ENCODE measurements around the gene TRIM41.
"Not testable (repeated sequence)": the region's sequence is repeated elsewhere in the genome, so short reads cannot be mapped to it uniquely, and the experiment has no call there.

The TRIM41 gene

GRCh38 chr5:181223058-181223728 is at the start of gene TRIM41:
TSS of gene TRIM41 (plus strand) at chr5:181223281. CDS start at chr5:181224000, 719 bp downstream.
- no peak for DNase-seq

DNA sequence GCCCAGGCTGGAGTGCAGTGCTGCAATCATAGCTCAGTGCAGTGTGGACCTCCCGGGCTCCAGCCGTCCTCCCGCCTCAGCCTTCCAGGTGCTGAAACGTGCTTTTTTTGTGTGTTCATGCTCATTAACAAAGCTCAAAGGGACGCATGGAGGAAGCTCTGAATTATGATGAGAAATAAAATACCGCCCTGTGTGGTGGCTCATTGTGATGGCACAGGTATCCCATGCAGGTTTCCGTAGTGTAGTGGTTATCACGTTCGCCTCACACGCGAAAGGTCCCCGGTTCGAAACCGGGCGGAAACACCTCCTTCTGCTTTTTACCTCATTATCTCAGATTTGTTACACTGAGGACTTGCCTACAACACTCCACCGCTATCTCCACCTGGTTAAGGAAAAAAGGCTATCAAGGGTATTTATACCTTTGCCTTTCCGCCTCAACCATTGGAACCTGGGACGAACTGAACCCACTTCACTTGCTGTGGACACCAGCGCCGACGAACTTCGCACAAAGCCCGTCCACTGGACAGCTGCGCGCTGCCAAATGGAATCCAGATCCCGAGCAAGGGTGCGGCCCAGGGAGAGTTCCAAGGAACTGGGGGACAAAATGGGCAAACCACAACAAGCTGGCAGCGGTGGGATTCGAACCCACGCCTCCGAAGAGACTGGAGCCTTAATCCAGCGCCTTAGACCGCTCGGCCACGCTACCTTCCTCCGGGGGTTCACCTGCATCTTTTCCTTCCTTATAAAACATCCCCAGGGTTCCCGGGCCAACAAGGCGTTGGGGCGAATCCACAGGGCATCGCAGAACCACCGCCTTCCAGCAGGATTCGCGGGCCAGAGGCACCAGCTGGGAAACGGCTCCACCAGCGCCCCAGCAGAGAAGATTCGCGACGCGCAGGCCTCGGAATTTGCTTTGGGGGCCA is 49.4 kb upstream of the TRIM41 start:
- no peak for DNase-seq

- DNase-seq = no peak
These were observed 46.7 kb upstream of the TRIM41 start for GRCh38 chr5:181176254-181176952.

DNA sequence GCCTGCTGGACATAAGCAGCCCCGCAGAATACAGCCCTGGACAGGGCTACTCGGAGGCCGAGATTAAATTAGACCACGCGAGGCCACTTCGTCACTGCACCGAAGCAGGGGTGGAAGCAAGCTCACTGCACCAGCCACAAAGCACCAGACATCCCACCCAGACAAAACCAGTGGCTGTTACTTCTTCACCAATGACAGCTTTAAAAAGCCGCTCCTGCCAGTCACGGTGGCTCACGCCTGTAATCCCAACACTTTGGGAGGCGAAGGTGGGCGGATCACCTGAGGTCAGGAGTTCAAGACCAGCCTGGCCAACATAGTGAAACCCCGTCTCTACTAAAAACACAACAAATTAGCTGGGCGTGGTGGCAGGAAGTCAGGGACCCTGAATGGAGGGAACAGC is 45.5 kb upstream of the TRIM41 start:
- DNase-seq = not testable (repeated sequence)

DNA sequence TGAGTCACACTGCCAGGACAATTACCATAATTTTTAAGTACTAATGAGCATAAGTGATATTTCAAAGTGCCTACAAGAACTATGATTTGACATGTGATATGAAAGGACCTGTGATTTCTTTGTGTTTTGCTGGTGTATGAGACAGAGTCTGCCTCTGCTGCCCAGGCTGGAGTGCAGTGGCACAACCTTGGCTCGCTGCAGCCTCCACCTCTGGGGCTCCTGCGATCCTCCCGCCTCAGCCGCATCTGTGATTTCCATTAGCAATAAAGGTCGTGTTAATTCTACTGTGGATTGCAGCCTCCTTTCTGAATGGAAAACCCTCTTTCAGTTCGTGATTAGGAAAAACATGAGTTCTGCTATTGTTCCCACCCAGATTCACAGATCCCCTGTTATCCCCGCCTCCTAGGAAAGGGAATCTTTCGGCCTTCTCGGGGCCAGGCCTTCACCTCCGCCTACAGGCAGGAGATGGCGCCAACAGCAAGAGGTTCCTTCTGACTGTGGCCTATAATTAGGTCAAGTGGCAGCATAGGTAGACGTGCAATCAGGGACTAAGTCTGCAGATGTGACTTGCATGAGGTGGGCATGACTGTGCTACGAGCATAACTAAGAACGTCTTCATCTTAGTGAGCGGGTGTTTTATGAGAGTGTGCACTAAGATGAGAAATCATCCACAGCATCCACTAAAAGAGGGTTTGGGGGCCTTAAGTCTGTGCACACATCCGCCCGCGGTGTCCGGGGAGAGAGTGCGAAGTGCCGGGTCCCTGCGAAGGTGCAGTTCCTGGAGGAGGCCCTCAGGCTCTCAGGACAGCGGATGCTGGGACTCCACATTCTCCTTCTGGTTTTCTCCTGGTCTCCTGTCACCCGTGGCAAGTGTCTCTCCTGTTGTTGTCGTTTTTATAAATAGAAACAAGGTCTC is 41.2 kb upstream of the TRIM41 start:
- DNase-seq = no peak

- DNase-seq = no peak
These were observed 40.4 kb upstream of the TRIM41 start for GRCh38 chr5:181182651-181183050.

DNA sequence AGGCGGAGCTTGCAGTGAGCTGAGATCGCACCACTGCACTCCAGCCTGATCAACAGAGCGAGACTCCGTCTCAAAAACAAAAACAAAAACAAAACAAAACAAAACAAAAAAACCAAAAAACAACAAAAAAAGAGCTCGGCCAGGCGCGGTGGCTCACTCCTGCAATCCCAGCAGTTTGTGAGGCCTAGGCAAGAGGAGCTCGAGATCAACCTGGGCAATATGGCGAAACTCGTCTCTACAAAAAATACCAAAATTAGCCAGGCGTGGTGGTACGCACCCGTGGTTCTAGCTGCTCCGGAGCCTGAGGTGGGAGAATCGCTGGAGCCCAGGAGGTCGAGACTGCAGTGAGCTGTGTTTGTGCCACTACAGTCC is 38.2 kb upstream of the TRIM41 start:
- no peak for DNase-seq

DNA sequence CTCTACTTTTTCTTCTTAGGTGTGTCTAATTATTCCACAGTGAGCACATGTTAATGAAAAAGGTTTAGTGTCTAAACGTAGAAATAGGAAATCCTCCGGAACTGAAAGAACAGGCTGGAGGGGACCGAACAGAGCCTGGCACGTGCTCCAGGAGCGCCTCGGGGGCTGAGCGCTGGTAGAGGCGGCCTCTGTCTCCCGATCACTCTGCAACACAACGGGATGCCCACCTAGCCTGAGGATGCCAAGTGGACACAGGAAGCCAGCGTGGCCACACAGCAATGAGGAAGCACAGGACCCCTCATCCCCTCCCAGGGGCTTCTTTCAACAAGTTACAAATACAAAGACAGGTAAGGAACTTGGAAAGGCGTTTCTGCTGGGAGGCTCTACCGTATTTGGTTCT is 37.5 kb upstream of the TRIM41 start:
- no peak for DNase-seq

DNA sequence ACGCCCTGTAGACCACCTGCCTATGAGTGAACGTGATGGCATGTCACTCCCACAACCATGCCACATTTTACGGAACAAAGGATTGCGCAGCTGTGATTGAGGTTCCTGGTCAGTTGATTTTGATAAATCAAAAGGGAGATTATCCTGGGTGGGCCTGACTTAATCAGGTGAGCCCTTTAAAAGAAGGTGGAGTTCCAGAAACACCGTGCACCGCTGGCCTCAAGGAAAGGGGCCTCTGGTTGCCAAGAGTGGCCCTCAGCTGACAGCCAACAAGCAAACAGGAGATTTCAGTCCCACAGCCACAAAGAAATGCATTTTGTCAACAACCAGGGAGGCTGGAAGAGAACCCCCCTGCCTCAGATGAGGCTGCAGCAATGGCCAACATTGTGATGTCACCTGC is 37.1 kb upstream of the TRIM41 start:
- no peak for DNase-seq

- DNase-seq = no peak
These were observed 36.0 kb upstream of the TRIM41 start for GRCh38 chr5:181186986-181187499.

DNA sequence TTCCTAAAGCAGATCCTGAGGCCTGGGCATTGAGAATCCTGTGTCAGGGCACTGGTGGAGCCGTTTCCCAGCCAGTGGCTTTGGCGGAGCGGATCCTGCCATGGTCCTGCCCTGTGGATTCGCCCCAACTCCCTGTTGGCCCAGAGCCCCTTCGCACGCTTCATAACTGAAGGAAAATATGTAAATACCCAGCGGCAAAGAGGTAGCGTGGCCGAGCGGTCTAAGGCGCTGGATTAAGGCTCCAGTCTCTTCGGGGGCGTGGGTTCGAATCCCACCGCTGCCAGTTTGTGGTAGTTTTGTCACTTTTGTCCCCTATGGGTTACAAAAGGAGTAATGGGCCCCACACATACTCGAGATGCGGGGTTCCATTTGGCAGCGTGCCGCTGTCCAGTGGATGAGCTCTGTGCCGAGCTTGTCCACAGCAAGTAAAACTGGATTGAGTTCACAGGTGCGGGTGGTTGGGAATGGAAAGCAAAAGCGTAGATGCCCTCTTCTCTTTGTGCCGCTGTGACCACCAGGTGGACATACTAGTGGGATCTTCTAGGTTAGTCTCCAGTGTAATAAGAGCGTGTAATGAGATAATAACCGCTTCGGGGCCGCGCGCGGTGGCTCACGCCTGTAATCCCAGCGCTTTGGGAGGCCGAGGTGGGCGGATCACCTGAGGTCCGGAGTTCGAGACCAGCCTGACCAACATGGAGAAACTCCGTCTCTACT is 35.4 kb upstream of the TRIM41 start:
- no peak for DNase-seq

DNA sequence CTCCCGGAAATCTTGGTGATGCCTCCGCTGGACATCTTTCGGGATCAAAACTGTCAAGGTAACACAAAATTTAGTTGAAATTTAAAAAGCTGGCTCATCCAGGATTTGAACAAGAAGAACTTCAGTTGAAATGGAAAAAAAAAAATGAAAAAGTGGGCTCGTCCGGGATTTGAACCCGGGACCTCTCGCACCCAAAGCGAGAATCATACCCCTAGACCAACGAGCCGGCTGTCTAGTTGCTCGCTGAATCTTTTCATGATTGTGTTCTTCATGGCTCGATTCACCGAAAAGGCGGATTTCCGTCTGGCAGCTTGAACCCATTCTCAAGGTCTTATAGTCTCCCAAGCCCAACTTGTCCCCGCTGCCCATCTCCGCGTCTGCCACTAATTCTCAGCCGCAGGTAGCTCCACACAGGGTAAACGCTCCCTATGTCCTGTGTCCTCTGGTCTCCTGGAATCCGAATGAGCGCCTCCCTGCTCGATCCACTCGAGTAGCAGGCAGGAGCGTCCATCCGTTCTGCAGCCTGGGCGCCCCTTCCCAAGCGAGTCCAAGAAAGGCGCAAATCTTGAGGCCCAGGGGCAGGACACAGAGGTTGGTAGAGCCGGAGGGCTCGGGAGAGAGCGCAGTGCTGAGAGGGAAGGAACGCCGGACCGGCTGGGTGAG is 34.2 kb upstream of the TRIM41 start:
- no peak for DNase-seq

- DNase-seq = no peak
These were observed 33.6 kb upstream of the TRIM41 start for GRCh38 chr5:181189363-181189961.

DNA sequence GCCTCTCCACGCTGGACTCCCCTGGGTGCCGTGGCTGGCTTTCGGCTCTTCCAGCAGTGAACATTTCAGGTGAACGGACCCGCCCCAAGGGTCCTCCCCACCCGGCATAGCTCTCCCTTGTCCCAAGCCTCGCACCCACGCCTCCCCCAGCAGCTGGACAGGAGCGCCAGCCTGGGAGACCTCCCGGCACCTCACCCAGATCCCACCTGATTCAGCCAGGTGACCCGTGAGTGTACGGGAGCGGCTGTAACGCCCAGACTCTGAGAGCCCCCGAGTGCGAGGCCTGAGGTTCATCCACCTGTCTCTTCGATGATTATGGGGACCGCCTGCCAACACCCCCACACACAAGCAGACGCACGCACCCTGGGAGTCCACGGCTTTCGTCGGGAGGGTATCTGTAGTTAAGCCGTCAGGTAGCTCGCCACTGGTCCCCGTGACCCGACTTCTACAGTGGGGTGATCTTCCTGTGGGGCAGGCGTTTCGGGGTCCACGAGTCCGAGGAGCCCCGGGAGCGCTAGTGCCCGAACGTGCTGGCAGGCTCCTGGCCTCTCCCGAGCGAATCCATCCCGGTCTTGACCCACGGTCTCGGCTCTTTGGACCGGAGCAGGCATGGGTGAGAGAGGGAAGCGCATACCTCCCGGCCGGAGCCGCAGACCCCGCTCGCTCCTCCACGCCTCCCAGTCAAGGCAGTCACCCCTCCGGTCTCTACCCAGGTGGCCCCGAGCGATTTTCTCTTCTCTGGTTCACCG is 32.9 kb upstream of the TRIM41 start:
- DNase-seq = no peak

DNA sequence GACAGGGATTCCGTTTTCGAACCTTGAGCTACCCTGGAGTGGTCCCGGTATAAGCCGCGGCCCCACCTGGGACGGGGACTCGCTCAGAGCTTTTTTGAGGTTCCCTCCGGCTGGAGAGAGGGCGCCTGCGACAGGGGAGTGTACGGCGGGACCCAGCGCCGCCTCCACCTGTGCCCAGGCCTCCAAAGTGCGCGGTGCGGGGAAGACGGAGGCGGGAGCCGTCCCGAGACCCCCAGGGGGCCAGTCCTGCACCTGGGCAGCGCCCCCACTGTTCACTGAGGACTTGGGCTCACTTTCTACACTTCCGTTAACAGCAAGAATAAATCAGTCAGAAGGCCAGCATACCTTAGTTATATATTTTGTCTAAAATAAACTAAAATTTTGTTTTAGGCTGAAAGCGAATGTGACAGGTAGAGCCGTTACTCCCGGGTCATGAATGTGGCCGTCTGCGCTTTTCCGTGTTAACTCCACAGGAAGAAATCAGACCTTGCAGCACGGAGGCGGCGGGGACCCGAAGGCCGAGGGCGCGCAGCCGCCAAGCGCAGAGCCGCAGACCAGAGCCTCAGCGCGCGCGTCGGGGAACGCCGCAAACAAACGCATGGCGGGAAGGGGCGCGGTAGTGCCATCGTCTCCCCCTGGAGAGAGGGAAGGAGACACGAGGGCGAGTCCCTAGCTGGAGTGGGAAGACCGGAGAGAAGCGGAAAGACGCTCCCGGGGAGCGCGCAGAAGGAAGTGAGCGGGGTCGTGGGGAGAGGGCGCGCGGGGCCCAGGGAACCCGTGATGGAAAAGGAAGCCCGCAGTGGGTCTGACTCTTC is 32.2 kb upstream of the TRIM41 start:
- no peak for DNase-seq

- no peak for DNase-seq
These were observed 31.4 kb upstream of the TRIM41 start for GRCh38 chr5:181191526-181192336.

GRCh38 chr5:181192337-181193046 is 30.6 kb upstream of the TRIM41 start:
- DNase-seq = no peak
